ENCODE measurements around the gene NCR2. TPM values are rescaled to one million over a fixed set of nuclear protein-coding genes. Genes with fewer than 3 reads are reported as not detected.

Gene NCR2
- total RNA-seq, 1 donor from 2014 or later: not detected

DNA sequence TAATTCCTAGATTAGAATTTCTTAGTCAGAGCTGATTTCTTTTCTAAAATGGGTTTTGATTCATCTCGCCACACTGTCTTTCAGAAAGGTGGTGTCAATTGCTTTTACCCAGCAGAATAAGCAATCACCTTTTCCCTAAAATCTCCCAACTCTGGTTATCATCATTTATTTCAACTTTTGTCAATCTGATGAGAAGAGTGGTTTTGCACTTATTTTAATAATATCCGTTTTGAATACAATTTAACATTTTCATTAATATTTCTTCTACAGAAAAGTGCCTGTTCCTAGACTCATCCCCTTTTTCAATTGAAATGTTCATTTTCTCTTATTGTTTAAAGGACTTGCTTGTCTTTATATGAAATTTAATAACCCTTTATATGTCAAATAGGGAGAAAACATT, 8.2 kb upstream of the NCR2 start:
- H3K36me3 ChIP-seq (ENCODE audit: control insufficient read depth in 3 of 3, insufficient read depth in 3 of 3, low read length in 3 of 3): no peaks in the 10 kb centered on the region
- no peak overlapping the region for H3K4me3 ChIP-seq (ENCODE audit: low read length in 3 of 3)
- peaks cover 15 to 34% (median 17%) of the 10 kb centered on the region in 3 donors for H3K27me3 ChIP-seq (ENCODE audit: control insufficient read depth in 3 of 3, insufficient read depth in 3 of 3, low read length in 3 of 3)

DNA sequence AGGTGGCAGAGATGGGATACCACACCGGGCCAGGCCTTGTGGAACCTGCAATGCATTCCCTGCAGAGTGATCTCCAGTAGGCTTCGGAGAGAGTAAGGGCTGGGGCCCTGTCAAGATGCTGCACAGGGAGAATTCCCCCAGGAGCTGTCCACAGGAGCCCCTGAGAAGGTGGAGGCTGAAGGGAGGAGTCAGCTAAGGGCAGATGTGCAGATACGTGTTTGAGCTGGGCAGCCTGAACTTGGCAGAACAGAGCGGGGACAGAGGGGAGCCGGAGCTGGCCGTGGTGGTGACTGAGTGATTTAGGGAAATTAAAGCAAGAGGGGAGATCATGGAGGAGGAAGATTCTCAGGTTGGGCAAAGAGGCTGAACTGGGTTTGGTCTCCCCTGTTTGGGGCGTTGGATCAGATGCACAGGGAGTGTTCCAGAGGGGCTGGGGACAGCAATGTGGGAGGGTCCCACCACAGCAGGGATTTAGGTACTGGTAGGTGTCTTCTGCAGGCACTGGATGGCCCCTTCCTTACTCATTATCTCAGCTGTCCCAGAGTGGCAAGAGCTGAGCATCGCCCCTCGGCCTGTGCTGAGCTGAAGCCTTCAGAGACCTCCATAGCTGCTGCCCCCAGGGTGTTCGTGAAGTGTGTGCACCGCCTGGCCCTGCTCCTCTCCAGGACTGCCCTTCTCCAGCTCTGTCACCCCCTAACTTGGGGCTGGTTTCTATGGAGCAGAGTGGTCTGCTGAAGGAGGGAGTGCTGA, 3.8 kb upstream of the NCR2 start:
- H3K4me1 ChIP-seq (ENCODE audit: control insufficient read depth in 3 of 3, insufficient read depth in 3 of 3, low read length in 3 of 3): no peaks in the 10 kb centered on the region
- no peak overlapping the region for H3K27ac ChIP-seq (ENCODE audit: low read depth, low read length)
- no peaks in the 10 kb centered on the region for H3K36me3 ChIP-seq (ENCODE audit: control insufficient read depth in 3 of 3, insufficient read depth in 3 of 3, low read length in 3 of 3)
- H3K4me3 ChIP-seq (ENCODE audit: low read length in 3 of 3): no peak overlapping the region
- H3K9ac ChIP-seq (ENCODE audit: low read depth in 1 of 3, low read length in 3 of 3): no peak overlapping the region
- no peaks in the 10 kb centered on the region for H3K9me3 ChIP-seq (ENCODE audit: control insufficient read depth in 3 of 3, low read length in 3 of 3)
- peaks cover 17 to 39% (median 34%) of the 10 kb centered on the region in 3 donors for H3K27me3 ChIP-seq (ENCODE audit: control insufficient read depth in 3 of 3, insufficient read depth in 3 of 3, low read length in 3 of 3)

More for the DNA sequence above, 8.2 kb upstream of the NCR2 start:
- Histone ChIP-seq H3K4me1 (ENCODE audit: control insufficient read depth in 3 of 3, insufficient read depth in 3 of 3, low read length in 3 of 3) (no peaks in the 10 kb centered on the region), H3K9me3 (ENCODE audit: control insufficient read depth in 3 of 3, low read length in 3 of 3) (no peaks in the 10 kb centered on the region), H3K9ac (ENCODE audit: low read depth in 1 of 3, low read length in 3 of 3) (no peak overlapping the region), H3K27ac (ENCODE audit: low read depth, low read length) (no peak overlapping the region)

DNA sequence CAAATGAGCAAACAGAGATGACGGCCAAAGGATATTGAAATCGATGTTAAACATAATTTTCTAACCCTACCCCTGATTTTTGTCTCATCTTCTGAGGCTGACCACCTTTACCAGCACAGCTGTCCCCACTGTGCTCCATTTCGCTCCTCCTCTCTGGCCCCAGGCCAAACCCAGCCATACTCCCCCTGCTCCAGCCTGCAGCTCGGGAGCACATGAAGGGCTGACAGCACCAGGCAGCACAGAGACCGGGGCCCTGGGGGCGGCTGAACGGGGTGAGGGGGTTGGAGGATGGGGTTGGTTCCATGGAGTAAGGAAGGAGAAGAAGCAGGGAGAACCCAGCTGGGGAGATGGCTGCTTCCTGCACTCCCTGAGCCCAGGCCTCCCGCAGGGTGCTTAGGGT, 3.2 kb upstream of the NCR2 start:
- peaks cover 17 to 35% (median 34%) of the 10 kb centered on the region in 3 donors for H3K27me3 ChIP-seq (ENCODE audit: control insufficient read depth in 3 of 3, insufficient read depth in 3 of 3, low read length in 3 of 3)
- no peak overlapping the region for H3K4me3 ChIP-seq (ENCODE audit: low read length in 3 of 3)
- no peak overlapping the region for H3K9ac ChIP-seq (ENCODE audit: low read depth in 1 of 3, low read length in 3 of 3)

DNA sequence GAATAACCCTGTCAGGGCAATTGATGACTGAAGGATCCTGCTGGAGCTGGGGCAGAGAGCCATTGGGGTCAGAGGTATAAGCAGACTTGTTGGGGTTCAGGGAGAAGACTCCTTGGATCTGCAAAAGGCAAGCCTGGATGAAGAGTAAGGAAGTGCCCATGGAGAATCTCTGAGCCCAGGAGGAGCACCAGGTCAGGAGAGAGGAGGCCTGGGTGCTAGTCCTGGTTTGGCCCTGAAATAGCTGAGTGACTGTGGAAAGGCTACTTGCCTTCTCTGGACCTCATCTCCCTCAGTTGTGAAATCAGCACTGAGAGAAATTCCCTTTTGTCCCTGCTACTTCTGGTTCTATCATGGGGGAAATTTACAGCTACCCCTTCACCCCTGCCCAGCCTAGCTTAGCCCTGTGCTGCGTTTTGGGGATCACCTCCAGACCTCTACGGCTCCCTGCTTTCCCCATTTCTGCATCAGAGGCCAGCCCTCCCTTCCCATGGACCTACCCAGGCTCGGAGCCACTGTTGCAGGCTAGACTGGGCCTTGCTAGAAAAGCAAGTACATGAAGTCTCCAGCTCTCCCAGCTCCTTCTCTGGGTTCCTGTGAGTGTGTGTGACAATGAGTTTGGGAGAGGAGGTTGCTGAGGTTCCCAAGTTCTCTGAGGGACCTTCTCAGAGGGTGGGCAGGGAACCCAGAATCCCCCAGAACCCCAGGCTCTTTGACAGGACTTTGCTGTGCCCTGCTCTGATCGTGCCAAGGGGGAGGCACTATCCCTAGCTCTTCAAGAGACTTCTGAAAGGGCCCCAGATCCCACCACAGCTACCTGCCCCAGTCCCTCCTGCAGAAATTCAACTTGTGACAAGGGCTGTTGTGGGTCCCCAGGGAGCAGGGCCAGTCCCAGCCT, 2.3 kb upstream of the NCR2 start:
- Histone ChIP-seq H3K27ac (ENCODE audit: low read depth, low read length) (no peak overlapping the region), H3K4me3 (ENCODE audit: low read length in 3 of 3) (no peak overlapping the region), H3K9me3 (ENCODE audit: control insufficient read depth in 3 of 3, low read length in 3 of 3) (no peaks in the 10 kb centered on the region), H3K27me3 (ENCODE audit: control insufficient read depth in 3 of 3, insufficient read depth in 3 of 3, low read length in 3 of 3) (peaks cover 13 to 34% (median 30%) of the 10 kb centered on the region in 3 donors), H3K36me3 (ENCODE audit: control insufficient read depth in 3 of 3, insufficient read depth in 3 of 3, low read length in 3 of 3) (no peaks in the 10 kb centered on the region), H3K9ac (ENCODE audit: low read depth in 1 of 3, low read length in 3 of 3) (no peak overlapping the region), H3K4me1 (ENCODE audit: control insufficient read depth in 3 of 3, insufficient read depth in 3 of 3, low read length in 3 of 3) (no peaks in the 10 kb centered on the region)

More for the DNA sequence above, 3.2 kb upstream of the NCR2 start:
- H3K4me1 ChIP-seq (ENCODE audit: control insufficient read depth in 3 of 3, insufficient read depth in 3 of 3, low read length in 3 of 3): no peaks in the 10 kb centered on the region
- no peaks in the 10 kb centered on the region for H3K36me3 ChIP-seq (ENCODE audit: control insufficient read depth in 3 of 3, insufficient read depth in 3 of 3, low read length in 3 of 3)
- no peaks in the 10 kb centered on the region for H3K9me3 ChIP-seq (ENCODE audit: control insufficient read depth in 3 of 3, low read length in 3 of 3)
- no peak overlapping the region for H3K27ac ChIP-seq (ENCODE audit: low read depth, low read length)

DNA sequence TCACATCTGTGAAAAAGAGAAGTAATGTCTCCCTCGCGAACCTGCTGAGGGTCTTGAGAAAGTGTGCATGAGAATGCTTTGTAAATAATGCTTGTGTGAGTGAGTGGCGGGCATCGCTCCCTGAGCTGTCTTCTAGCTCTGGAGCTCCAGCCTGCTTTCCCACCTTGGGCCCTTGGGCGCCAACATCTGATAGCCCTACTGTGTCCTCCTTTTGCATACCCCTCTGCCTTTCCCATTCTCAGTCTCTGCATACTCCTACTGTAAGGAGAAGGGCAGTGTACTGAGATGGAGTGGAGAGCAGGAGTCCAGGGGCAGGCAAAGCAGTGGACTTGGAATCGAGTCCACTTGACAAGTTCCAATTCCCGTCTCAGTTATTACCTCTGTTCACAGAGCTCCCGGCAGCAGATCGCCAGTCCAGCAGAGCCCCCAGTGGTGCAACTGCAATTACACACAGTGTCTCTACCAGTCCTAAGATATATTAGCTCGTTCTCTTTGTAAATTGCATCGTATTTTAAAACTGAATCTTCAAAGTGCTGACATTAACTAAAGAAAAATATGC, 847 bp upstream of the NCR2 start:
- Histone ChIP-seq H3K9ac (ENCODE audit: low read depth in 1 of 3, low read length in 3 of 3) (no peak overlapping the region), H3K27me3 (ENCODE audit: control insufficient read depth in 3 of 3, insufficient read depth in 3 of 3, low read length in 3 of 3) (peaks cover 4 to 25% (median 22%) of the 10 kb centered on the region in 3 donors), H3K36me3 (ENCODE audit: control insufficient read depth in 3 of 3, insufficient read depth in 3 of 3, low read length in 3 of 3) (no peaks in the 10 kb centered on the region), H3K4me3 (ENCODE audit: low read length in 3 of 3) (no peak overlapping the region), H3K27ac (ENCODE audit: low read depth, low read length) (no peak overlapping the region), H3K4me1 (ENCODE audit: control insufficient read depth in 3 of 3, insufficient read depth in 3 of 3, low read length in 3 of 3) (no peaks in the 10 kb centered on the region), H3K9me3 (ENCODE audit: control insufficient read depth in 3 of 3, low read length in 3 of 3) (no peaks in the 10 kb centered on the region)

DNA sequence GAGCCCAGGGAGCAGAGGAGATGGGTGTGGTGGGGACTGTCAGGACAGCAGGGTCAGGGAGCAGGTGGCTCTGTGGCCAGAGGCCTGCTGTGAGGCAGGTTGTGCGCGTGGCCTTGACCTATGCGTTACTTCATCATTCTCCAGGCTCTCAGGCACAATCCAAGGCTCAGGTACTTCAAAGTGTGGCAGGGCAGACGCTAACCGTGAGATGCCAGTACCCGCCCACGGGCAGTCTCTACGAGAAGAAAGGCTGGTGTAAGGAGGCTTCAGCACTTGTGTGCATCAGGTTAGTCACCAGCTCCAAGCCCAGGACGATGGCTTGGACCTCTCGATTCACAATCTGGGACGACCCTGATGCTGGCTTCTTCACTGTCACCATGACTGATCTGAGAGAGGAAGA, 535 bp downstream of the NCR2 start:
- Histone ChIP-seq H3K9me3 (ENCODE audit: control insufficient read depth in 3 of 3, low read length in 3 of 3) (no peaks in the 10 kb centered on the region), H3K4me3 (ENCODE audit: low read length in 3 of 3) (no peak overlapping the region), H3K27ac (ENCODE audit: low read depth, low read length) (no peak overlapping the region), H3K4me1 (ENCODE audit: control insufficient read depth in 3 of 3, insufficient read depth in 3 of 3, low read length in 3 of 3) (no peaks in the 10 kb centered on the region), H3K9ac (ENCODE audit: low read depth in 1 of 3, low read length in 3 of 3) (no peak overlapping the region), H3K36me3 (ENCODE audit: control insufficient read depth in 3 of 3, insufficient read depth in 3 of 3, low read length in 3 of 3) (no peaks in the 10 kb centered on the region), H3K27me3 (ENCODE audit: control insufficient read depth in 3 of 3, insufficient read depth in 3 of 3, low read length in 3 of 3) (peaks cover 4 to 25% (median 22%) of the 10 kb centered on the region in 3 donors)

DNA sequence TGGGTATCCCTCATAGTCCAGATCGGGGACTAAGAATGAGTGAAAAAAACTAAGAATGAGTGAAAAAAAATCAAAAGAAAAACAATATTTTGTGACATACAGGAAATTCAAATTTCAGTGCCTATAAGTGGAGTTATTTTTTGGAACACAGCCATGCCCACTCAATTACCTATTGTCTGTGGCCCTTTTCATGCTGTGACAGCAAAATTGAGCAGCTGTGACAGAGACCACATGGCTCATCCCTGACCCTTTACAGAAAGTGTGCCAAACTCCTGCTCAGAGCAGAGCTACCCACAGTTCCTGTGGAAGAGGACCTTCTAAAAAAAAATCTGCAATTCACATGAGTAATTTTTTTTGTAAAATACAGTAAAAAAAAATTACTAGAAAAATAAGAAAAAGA, 1.4 kb downstream of the NCR2 start:
- H3K36me3 ChIP-seq (ENCODE audit: control insufficient read depth in 3 of 3, insufficient read depth in 3 of 3, low read length in 3 of 3): no peaks in the 10 kb centered on the region
- no peak overlapping the region for H3K4me3 ChIP-seq (ENCODE audit: low read length in 3 of 3)
- no peaks in the 10 kb centered on the region for H3K4me1 ChIP-seq (ENCODE audit: control insufficient read depth in 3 of 3, insufficient read depth in 3 of 3, low read length in 3 of 3)
- peaks cover 7 to 23% (median 19%) of the 10 kb centered on the region in 3 donors for H3K27me3 ChIP-seq (ENCODE audit: control insufficient read depth in 3 of 3, insufficient read depth in 3 of 3, low read length in 3 of 3)
- no peak overlapping the region for H3K27ac ChIP-seq (ENCODE audit: low read depth, low read length)
- H3K9me3 ChIP-seq (ENCODE audit: control insufficient read depth in 3 of 3, low read length in 3 of 3): no peaks in the 10 kb centered on the region
- H3K9ac ChIP-seq (ENCODE audit: low read depth in 1 of 3, low read length in 3 of 3): no peak overlapping the region

DNA sequence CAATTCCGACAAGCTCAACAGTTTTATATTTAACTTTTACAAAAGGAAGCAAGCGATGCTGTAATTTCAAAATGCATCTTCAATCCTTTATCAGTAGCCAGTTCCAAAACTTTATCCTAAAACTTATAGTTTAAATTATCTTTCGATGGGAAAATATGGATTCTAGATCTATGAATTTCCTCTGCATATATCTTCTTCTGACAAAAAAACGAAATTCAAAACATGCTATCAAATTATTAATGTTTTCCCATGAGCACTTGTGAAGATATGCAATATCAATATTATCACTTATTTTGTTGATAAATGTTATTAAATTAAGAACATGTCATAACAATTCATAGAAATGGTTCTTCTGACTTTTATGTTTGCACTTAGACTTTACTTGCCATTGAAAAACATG, 2.3 kb downstream of the NCR2 start:
- peaks cover 11 to 27% (median 19%) of the 10 kb centered on the region in 3 donors for H3K27me3 ChIP-seq (ENCODE audit: control insufficient read depth in 3 of 3, insufficient read depth in 3 of 3, low read length in 3 of 3)

DNA sequence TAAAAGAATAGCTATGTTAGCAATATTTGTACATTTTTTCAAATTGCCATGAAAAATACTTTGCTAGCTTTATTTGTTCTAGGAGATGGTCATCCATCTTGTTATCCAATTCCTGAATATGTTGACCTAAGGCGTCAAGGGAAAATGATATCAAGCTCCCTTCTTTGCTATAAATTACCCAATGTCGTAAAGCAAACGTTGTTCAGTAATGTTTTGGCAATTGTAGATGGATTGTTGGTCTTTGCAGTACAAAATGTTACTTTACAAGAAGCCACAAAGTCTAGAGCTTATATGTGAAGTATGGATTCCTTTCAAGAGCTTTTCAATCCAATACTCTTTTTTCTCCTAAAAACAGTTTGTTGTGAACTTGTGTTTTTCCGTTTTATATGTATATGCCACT, 3.3 kb downstream of the NCR2 start:
- Histone ChIP-seq H3K27ac (ENCODE audit: low read depth, low read length) (no peak overlapping the region), H3K9ac (ENCODE audit: low read depth in 1 of 3, low read length in 3 of 3) (no peak overlapping the region), H3K36me3 (ENCODE audit: control insufficient read depth in 3 of 3, insufficient read depth in 3 of 3, low read length in 3 of 3) (no peaks in the 10 kb centered on the region), H3K4me1 (ENCODE audit: control insufficient read depth in 3 of 3, insufficient read depth in 3 of 3, low read length in 3 of 3) (no peaks in the 10 kb centered on the region), H3K9me3 (ENCODE audit: control insufficient read depth in 3 of 3, low read length in 3 of 3) (no peaks in the 10 kb centered on the region), H3K27me3 (ENCODE audit: control insufficient read depth in 3 of 3, insufficient read depth in 3 of 3, low read length in 3 of 3) (peaks cover 16 to 23% (median 17%) of the 10 kb centered on the region in 3 donors), H3K4me3 (ENCODE audit: low read length in 3 of 3) (no peak overlapping the region)

More for the DNA sequence above, 2.3 kb downstream of the NCR2 start:
- Histone ChIP-seq H3K9me3 (ENCODE audit: control insufficient read depth in 3 of 3, low read length in 3 of 3) (no peaks in the 10 kb centered on the region), H3K36me3 (ENCODE audit: control insufficient read depth in 3 of 3, insufficient read depth in 3 of 3, low read length in 3 of 3) (no peaks in the 10 kb centered on the region), H3K9ac (ENCODE audit: low read depth in 1 of 3, low read length in 3 of 3) (no peak overlapping the region), H3K4me1 (ENCODE audit: control insufficient read depth in 3 of 3, insufficient read depth in 3 of 3, low read length in 3 of 3) (no peaks in the 10 kb centered on the region), H3K4me3 (ENCODE audit: low read length in 3 of 3) (no peak overlapping the region), H3K27ac (ENCODE audit: low read depth, low read length) (no peak overlapping the region)

All from skeletal muscle tissue (tissue), 4 donors.